Dermis microvascular lymphatic vessel endothelial cell (primary cell): ENCODE results near the gene RAB40C. TPM values are rescaled to one million over a fixed set of nuclear protein-coding genes. Genes with fewer than 3 reads are reported as not detected.

Source experiments
- total RNA-seq: library from RNA; depleted of rRNA; stranded (reverse); fragments of >200 nt; gene quantifications from 2 replicates; pipeline ENCODE4 v1.2.1, GENCODE V29; 2014

Gene RAB40C
- total RNA-seq, 1 donor from 2014 or later: 9.2 TPM

Other genes with a start within 250 kb of the RAB40C start
- 13.6 and 19.7 TPM in 2 replicates for gene AXIN1, start 237.3 kb upstream of the RAB40C start, total RNA-seq
- 60.3 and 77.0 TPM in 2 replicates for gene MRPL28, start 219.5 kb upstream of the RAB40C start, total RNA-seq
- gene PGAP6, start 208.1 kb upstream of the RAB40C start, total RNA-seq: 66.6 and 120 TPM in 2 replicates
- 45.4 and 50.3 TPM in 2 replicates for gene NME4, start 192.9 kb upstream of the RAB40C start, total RNA-seq
- 11.4 and 19.2 TPM in 2 replicates for gene DECR2, start 188.2 kb upstream of the RAB40C start, total RNA-seq
- gene RAB11FIP3, start 164.4 kb upstream of the RAB40C start, total RNA-seq: 19.0 and 48.9 TPM in 2 replicates
- gene CAPN15, start 62.4 kb upstream of the RAB40C start, total RNA-seq: 18.9 and 31.5 TPM in 2 replicates
- gene PRR35, start 29.7 kb upstream of the RAB40C start, total RNA-seq: not detected in 2 replicates
- gene NHLRC4, start 23.1 kb upstream of the RAB40C start, total RNA-seq: 1.3 and 3.0 TPM in 2 replicates
- gene PIGQ, start 20.1 kb upstream of the RAB40C start, total RNA-seq: 12.3 and 28.8 TPM in 2 replicates
- gene WFIKKN1, start 40.9 kb downstream of the RAB40C start, total RNA-seq: under 0.01 and 0.13 TPM in 2 replicates
- 59.4 and 76.7 TPM in 2 replicates for gene METTL26, start 46.2 kb downstream of the RAB40C start, total RNA-seq
- 9.8 and 10.1 TPM in 2 replicates for gene MCRIP2, start 51.8 kb downstream of the RAB40C start, total RNA-seq
- gene WDR90, start 59.3 kb downstream of the RAB40C start, total RNA-seq: 6.8 and 11.4 TPM in 2 replicates
- gene RHOT2, start 78.1 kb downstream of the RAB40C start, total RNA-seq: 23.5 and 33.8 TPM in 2 replicates
- 0.13 and 0.25 TPM in 2 replicates for gene RHBDL1, start 85.6 kb downstream of the RAB40C start, total RNA-seq
- 78.6 and 85.8 TPM in 2 replicates for gene STUB1, start 90.3 kb downstream of the RAB40C start, total RNA-seq
- gene JMJD8, start 94.3 kb downstream of the RAB40C start, total RNA-seq: 16.6 and 35.4 TPM in 2 replicates
- gene WDR24, start 100.3 kb downstream of the RAB40C start, total RNA-seq: 1.9 and 3.9 TPM in 2 replicates
- gene FBXL16, start 115.7 kb downstream of the RAB40C start, total RNA-seq: under 0.01 TPM in 2 replicates
- gene METRN, start 125.1 kb downstream of the RAB40C start, total RNA-seq: 41.2 and 45.5 TPM in 2 replicates
- gene ANTKMT, start 131.1 kb downstream of the RAB40C start, total RNA-seq: 16.7 and 20.2 TPM in 2 replicates
- gene CCDC78, start 136.4 kb downstream of the RAB40C start, total RNA-seq: 0.26 and 0.76 TPM in 2 replicates
- gene HAGHL, start 137.0 kb downstream of the RAB40C start, total RNA-seq: 5.4 and 7.7 TPM in 2 replicates
- 23.2 and 34.6 TPM in 2 replicates for gene CIAO3, start 150.9 kb downstream of the RAB40C start, total RNA-seq
- 0.25 and 0.39 TPM in 2 replicates for gene MSLN, start 170.7 kb downstream of the RAB40C start, total RNA-seq
- gene RPUSD1, start 198.3 kb downstream of the RAB40C start, total RNA-seq: 22.2 and 29.8 TPM in 2 replicates
- gene CHTF18, start 198.6 kb downstream of the RAB40C start, total RNA-seq: 8.0 and 9.9 TPM in 2 replicates
- not detected in 2 replicates for gene GNG13, start 210.7 kb downstream of the RAB40C start, total RNA-seq